ENCODE results near the gene EOMES. TPM values are rescaled to one million over a fixed set of nuclear protein-coding genes. Genes with fewer than 3 reads are reported as not detected.

The EOMES gene
- total RNA-seq, 2 donors from 2014 or later = 0.39 to 0.74 TPM

- ATAC-seq (no peak), DNase-seq (no peak)
- intact Hi-C loops (cut with DNase I) = no loop called here
Measured at GRCh38 chr3:27695636-27696035, 26.5 kb downstream of the EOMES start.

- ATAC-seq = peak in 1 of 2 donors; percentile 16
- no peak for DNase-seq
- intact Hi-C loops (cut with DNase I) = no loop called here
Measured at GRCh38 chr3:27688053-27688452, 34.1 kb downstream of the EOMES start.

DNA sequence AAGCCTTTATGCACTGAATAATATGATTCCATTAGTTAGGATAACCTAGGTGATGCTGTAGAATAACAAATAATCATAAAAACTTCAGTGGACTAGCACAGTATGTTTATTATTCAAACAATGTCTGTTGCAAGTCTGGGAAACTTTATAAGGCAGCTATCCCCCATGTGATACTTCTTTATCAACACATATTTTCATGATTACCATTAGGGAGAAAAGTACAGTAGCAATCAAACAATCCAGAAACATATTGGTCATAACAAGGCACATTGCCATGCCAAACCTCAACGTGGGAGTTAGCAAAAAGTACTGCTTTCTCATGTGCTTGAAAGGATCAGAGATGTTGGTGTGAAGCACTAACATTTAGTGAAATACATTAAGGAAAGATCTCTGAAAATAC, 35.5 kb downstream of the EOMES start:
- ATAC-seq = no peak
- intact Hi-C loops (cut with DNase I) = no loop called here

DNA sequence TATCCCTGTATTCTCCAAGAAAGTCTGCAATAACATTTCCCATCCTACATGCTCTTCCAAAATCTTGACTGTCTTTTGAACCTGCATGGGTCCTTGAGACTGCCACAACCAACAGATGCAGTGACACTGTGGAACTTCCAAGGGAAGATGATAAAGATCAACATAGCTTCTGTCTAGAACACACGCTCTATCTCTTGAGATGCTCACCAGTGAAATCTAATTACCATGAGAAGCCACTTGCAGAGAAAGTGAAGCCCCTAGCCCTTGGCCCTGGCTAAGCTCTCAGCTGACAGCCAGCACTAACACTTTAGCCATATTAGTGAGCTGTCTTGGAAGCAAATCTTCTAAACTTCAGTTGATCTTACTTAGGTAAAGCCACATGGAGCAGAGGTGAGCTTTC, 36.6 kb downstream of the EOMES start:
- ATAC-seq = no peak
- DNase-seq = no peak
- intact Hi-C loops (cut with DNase I) = no loop called here

More for the DNA sequence above, 35.5 kb downstream of the EOMES start:
- DNase-seq = no peak

DNA sequence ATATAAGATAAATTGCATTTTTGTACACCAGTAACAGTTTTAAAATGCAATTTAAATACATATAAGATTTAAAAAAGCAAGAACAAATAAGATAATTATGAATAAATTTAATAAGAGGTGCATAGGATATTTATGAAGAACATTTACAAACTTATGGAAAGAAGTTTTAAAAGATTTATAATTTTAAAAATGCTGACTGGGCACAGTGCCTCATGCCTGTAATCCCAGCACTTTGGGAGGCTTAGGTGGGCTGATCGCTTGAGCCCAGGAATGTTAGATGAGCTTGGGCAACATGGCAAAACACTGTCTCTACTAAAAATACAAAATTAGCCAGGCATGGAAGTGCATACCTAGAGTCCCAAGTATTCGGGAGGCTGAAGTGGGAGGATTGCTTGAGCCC, 37.8 kb downstream of the EOMES start:
- ATAC-seq = no peak
- intact Hi-C loops (cut with DNase I) = no loop called here
- DNase-seq = no peak

- DNase-seq (no peak), ATAC-seq (peak; percentile 55 to 58)
- intact Hi-C loops (cut with DNase I) = loop anchor here in 1 of 2 donors (1.0 kb wide), 1 partner anchor 369 kb away; no protein-coding TSS in a partner anchor
Measured at GRCh38 chr3:27681249-27681748, 40.8 kb downstream of the EOMES start.

- no peak for DNase-seq
- intact Hi-C loops (cut with DNase I) = loop anchor here in 1 of 2 donors (1.0 kb wide), 1 partner anchor 368 kb away; no protein-coding TSS in a partner anchor
- ATAC-seq = peak; percentile 9 to 14
Measured at GRCh38 chr3:27680517-27681246, 41.4 kb downstream of the EOMES start.

DNA sequence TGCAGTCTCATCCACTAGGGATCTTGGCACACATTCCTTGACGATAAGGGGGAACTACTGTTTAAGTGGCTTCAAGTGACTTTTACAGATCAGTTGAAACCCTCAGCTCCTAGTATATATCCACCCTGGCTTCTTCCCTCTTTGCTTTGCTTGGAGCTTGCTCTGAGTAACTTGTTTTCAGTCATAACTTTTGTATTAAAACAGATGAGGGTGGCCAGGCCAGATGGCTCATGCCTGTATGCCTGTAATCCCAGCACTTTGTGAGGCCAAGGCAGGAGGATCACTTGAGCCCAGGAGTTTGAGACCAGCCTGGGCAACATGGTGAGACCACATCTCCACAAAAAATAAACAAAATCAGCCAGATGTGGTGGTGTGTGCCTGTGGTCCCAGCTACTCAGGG, 42.4 kb downstream of the EOMES start:
- intact Hi-C loops (cut with DNase I) = loop anchor here in 1 of 2 donors (10.0 kb wide), 1 partner anchor 195 kb away; the partner anchor contains the start of gene SLC4A7
- ATAC-seq = no peak
- no peak for DNase-seq

DNA sequence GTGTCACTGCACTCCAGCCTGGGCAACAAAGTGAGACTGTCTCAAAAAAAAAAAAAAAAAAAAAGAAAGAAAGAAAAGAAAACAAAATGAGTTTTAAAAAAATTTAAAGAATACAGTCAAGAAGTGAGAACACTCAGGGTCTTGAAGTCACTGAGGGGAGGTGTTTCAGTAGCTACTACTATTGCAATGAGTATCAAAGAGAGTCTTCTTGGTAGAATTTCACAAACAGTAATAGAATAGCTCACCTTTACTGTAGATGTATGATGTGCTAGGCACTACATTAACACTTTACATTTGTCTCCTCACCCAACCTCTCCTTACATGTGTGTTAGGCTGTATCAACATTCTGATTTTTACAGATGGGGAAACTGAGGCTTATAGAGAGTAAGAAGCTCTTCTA, 43.9 kb downstream of the EOMES start:
- no peak for DNase-seq
- no peak for ATAC-seq
- intact Hi-C loops (cut with DNase I) = loop anchor here in 1 of 2 donors (10.0 kb wide), 1 partner anchor 193 kb away; the partner anchor contains the start of gene SLC4A7

DNA sequence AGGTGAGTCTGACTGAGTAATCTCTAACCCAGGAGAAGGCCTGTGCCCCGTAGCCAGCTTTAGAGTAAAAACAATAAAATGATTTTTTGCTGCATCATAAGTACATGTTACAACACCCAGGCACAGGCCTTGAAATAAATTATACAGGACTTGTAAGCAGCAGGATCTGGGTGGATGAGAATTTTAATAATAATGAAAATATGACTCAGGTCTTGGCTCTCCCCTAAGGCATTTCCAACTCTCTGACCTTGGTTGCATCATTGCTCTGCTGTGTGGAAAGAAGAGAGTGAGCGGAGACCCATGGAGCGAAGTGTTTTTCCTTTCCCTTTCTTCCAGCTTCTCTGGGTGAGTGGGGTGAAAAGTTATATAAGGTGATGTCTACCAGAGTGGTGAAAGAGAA, 44.6 kb downstream of the EOMES start:
- DNase-seq (no peak), ATAC-seq (peak; percentile 84 to 91)
- intact Hi-C loops (cut with DNase I) = loop anchor here in 1 of 2 donors (10.0 kb wide), 1 partner anchor 193 kb away; the partner anchor contains the start of gene SLC4A7

DNA sequence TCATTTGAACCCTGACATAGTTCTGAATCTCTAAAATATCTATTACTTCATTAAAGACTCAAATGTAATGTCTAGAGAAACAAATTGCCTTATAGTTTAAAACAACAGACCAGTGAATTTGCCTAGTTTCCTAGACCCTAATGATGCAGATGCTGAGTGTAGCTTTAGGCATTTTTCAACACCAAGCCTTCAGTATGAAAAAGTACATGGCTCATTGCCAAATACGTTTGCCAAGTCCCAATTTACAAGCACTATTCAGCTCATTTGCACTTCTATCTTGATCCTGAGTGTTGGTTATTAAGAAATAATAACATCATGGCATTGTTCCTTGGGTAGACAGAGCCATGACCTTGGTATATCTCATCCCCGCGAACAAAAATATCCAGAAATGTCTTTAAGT, 46.8 kb downstream of the EOMES start:
- ATAC-seq (peak; percentile 24 to 29), DNase-seq (no peak)
- intact Hi-C loops (cut with DNase I) = loop anchor here in 1 of 2 donors (10.0 kb wide), 1 partner anchor 190 kb away; the partner anchor contains the start of gene SLC4A7

DNA sequence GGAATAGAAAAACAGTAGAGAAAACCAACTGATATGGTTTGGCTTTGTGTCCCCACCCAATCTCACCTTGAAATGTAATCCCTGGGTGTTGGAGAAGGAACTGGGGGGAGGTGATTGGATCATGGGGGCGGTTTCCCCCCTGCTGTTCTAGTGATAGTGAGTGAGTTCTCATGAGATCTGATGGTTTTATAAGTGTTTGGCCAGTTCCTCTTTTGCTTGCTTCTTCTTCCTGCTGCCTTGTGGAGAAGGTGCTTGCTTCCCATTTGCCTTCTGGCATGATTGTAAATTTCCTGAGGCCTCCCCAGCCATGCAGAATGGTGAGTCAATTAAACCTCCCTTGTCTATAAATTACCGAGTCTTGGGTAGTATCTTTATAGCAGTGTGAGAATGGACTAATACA, 48.4 kb downstream of the EOMES start:
- DNase-seq (no peak), ATAC-seq (no peak)
- intact Hi-C loops (cut with DNase I) = loop anchor here in 1 of 2 donors (10.0 kb wide), 1 partner anchor 189 kb away; the partner anchor contains the start of gene SLC4A7

DNA sequence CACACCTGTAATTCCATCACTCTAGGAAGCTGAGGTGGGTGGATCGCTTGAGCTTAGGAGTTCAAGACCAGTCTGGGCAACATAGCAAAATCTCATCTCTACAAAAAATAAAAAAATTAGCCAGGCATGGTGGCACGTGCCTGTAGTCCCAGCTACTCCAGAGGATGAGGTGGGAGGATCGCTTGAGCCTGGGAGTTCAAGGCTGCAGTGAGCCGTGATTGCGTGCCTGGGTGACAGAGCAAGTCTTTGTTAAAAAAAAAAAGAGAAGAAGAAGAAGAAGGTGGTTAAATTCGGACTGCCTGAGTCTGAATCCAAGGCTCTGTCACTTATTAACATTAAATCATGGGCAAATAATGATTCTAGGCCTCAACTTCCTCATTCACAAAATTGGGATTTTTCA, 51.0 kb downstream of the EOMES start:
- ATAC-seq (no peak), DNase-seq (no peak)
- intact Hi-C loops (cut with DNase I) = loop anchor here in 1 of 2 donors (10.0 kb wide), 1 partner anchor 186 kb away; the partner anchor contains the start of gene SLC4A7

GRCh38 chr3:27670619-27671018, 51.5 kb downstream of the EOMES start:
- intact Hi-C loops (cut with DNase I) = loop anchor here in 1 of 2 donors (10.0 kb wide), 1 partner anchor 186 kb away; the partner anchor contains the start of gene SLC4A7
- ATAC-seq (no peak), DNase-seq (no peak)

DNA sequence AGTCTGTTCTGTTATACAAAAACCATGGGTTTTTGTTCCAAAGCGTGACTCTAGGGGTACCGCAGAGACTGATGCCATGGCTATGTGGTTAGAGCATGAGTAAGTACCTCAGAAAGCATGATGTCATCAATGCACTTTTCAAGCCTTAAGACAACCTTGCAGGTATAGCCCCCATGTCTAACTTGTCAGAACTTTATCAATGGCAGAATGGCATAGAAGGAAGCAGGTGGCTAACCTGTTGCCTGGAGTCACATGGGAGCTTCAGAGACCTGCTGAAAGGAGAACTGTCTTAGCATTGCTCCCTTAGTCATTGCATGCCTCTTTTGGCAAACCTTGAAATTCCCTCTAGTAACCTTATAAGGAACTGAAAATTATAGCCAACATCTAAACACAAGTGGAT, 52.5 kb downstream of the EOMES start:
- intact Hi-C loops (cut with DNase I) = no loop called here
- ATAC-seq = no peak
- no peak for DNase-seq

- DNase-seq (no peak), ATAC-seq (no peak)
- intact Hi-C loops (cut with DNase I) = no loop called here
Measured at GRCh38 chr3:27667751-27668150, 54.4 kb downstream of the EOMES start.

DNA sequence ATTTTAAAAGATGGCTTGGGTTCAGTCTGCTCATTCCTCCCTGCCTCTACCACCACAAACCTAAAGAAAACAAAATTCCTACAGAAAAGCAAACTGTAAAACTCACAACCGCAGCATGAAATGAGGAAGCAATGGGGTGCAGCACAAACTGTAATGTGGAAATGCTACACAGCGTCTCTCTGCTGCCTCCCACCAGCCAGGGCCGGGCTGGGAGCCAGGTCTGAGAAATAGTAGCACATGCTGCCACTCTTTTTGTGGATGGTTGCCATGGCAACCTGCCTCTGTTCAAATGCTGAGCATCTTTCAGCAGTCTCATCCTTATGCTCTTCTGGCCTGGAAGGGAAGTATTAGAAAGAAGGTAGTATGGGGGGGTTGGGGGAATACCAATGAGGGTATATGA, 55.4 kb downstream of the EOMES start:
- intact Hi-C loops (cut with DNase I) = no loop called here
- DNase-seq (peak; percentile 76), ATAC-seq (peak; percentile 67 to 80)

- intact Hi-C loops (cut with DNase I) = no loop called here
- DNase-seq = no peak
- ATAC-seq = no peak
Measured at GRCh38 chr3:27666272-27666671, 55.9 kb downstream of the EOMES start.
